ENCODE measurements around the gene OR2L2. TPM values are rescaled to one million over a fixed set of nuclear protein-coding genes. Genes with fewer than 3 reads are reported as not detected.
"Not testable (repeated sequence)": the region's sequence is repeated elsewhere in the genome, so short reads cannot be mapped to it uniquely, and the experiment has no call there.

Gene OR2L2
- polyA plus RNA-seq, 3 donors, result 0.05 TPM; not detected in 2

DNA sequence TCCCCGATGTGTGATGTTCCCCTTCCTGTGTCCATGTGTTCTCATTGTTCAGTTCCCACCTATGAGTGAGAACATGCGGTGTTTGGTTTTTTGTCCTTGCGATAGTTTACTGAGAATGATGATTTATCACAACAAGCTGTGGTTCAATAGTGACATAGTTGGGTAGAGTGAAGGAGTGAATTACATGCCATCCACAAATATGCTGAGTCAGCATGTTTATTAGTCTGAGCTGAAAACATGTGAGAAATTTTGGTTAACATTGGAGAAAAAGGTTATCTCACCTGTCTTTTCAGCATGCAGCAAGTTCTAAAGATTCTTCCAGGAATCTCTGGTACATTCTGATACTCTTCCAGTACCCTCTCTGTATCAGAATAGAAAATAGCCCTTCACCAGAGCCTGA lies 35.7 kb downstream of the OR2L2 start:
- no peak for DNase-seq

DNA sequence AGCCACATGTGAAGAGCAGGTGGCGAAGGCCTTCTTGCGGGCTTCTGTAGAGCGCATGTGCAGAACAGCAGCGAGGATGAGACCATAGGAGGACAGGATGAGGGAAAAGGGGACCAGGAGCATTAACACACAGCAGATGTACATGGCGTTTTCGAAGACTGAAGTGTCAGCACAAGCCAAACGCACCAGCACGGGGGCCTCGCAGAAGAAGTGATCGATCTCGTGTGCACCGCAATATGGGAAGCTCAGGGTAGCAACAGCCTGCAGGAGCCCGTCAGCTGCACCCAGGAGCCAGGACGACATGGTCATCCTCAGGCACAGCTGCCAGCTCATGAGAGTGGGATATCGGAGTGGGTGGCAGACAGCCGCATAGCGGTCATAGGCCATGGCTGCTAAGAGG lies 54.0 kb downstream of the OR2L2 start:
- H3K9me3 Mint-ChIP-seq, result not testable (repeated sequence)
- WGBS (ENCODE audit: insufficient coverage), result no CpG with 5 or more reads among the region's 17 CpGs

More for the DNA sequence above, 35.7 kb downstream of the OR2L2 start:
- Histone ChIP-seq H3K27me3 (ENCODE audit: control insufficient read depth in 2 of 2, insufficient read depth in 2 of 2, low read length in 2 of 2) (no peaks in the 10 kb centered on the region), H3K9ac (ENCODE audit: insufficient read depth, low read length, poor library complexity, severe bottlenecking) (no peak overlapping the region), H3K79me2 (ENCODE audit: insufficient read depth, low read length) (no peaks in the 10 kb centered on the region), H3K27ac (ENCODE audit: low read depth in 1 of 2, low read length in 2 of 2) (no peak overlapping the region), H3K4me3 (replicated peaks in 1 of 3; ENCODE audit: low read depth in 2 of 3, low read length in 3 of 3) (no peak overlapping the region), H4K20me1 (ENCODE audit: insufficient read depth, low read length) (no peaks in the 10 kb centered on the region), H3K36me3 (replicated peaks in 1 of 2; ENCODE audit: control insufficient read depth in 1 of 2, insufficient read depth in 2 of 2, low read length in 2 of 2) (no peaks in the 10 kb centered on the region), H3K4me1 (ENCODE audit: control insufficient read depth in 1 of 2, insufficient read depth in 2 of 2, low read length in 2 of 2) (no peaks in the 10 kb centered on the region), H3K9me3 (replicated peaks in 1 of 2; ENCODE audit: control insufficient read depth in 1 of 2, insufficient read depth in 1 of 2, low read length in 2 of 2) (no peaks in the 10 kb centered on the region), H2AFZ (ENCODE audit: insufficient read depth, low read depth, low read length, poor library complexity, severe bottlenecking) (no peak overlapping the region), H3K4me2 (replicated peaks; ENCODE audit: extremely low read depth, low read length, poor library complexity, severe bottlenecking) (no peak overlapping the region)
- no CpG with 5 or more reads among the region's 3 CpGs for WGBS (ENCODE audit: insufficient coverage)
- intact Hi-C loops (cut with micrococcal nuclease), result no loop called here
- Mint-ChIP-seq H3K36me3 (no peaks in the 10 kb centered on the region), H3K9me3 (peaks cover 4 to 18% (median 11%) of the 10 kb centered on the region in 7 donors), H3K27me3 (ENCODE audit: low read depth in 3 of 3) (peaks cover 0 to 2% (median 2%) of the 10 kb centered on the region in 3 donors), H3K4me3 (no peak overlapping the region), H3K27ac (no peak overlapping the region), H3K4me1 (no peaks in the 10 kb centered on the region)
- TF ChIP-seq, protein P1, sequence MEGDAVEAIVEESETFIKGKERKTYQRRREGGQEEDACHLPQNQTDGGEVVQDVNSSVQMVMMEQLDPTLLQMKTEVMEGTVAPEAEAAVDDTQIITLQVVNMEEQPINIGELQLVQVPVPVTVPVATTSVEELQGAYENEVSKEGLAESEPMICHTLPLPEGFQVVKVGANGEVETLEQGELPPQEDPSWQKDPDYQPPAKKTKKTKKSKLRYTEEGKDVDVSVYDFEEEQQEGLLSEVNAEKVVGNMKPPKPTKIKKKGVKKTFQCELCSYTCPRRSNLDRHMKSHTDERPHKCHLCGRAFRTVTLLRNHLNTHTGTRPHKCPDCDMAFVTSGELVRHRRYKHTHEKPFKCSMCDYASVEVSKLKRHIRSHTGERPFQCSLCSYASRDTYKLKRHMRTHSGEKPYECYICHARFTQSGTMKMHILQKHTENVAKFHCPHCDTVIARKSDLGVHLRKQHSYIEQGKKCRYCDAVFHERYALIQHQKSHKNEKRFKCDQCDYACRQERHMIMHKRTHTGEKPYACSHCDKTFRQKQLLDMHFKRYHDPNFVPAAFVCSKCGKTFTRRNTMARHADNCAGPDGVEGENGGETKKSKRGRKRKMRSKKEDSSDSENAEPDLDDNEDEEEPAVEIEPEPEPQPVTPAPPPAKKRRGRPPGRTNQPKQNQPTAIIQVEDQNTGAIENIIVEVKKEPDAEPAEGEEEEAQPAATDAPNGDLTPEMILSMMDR (IDR thresholded peaks at IDR 0.05), result no peak

More for the DNA sequence above, 54.0 kb downstream of the OR2L2 start:
- H3K9me3 ChIP-seq (replicated peaks in 1 of 2; ENCODE audit: control insufficient read depth in 1 of 2, insufficient read depth in 1 of 2, low read length in 2 of 2); DNase-seq; H3K36me3 Mint-ChIP-seq; H3K4me3 ChIP-seq (replicated peaks in 1 of 3; ENCODE audit: low read depth in 2 of 3, low read length in 3 of 3); H3K27me3 ChIP-seq (ENCODE audit: control insufficient read depth in 2 of 2, insufficient read depth in 2 of 2, low read length in 2 of 2); H3K9ac ChIP-seq (ENCODE audit: insufficient read depth, low read length, poor library complexity, severe bottlenecking); H3K4me1 ChIP-seq (ENCODE audit: control insufficient read depth in 1 of 2, insufficient read depth in 2 of 2, low read length in 2 of 2); H3K27ac Mint-ChIP-seq; H3K27ac ChIP-seq (ENCODE audit: low read depth in 1 of 2, low read length in 2 of 2); H3K4me1 Mint-ChIP-seq; H3K4me3 Mint-ChIP-seq; H3K79me2 ChIP-seq (ENCODE audit: insufficient read depth, low read length); H3K4me2 ChIP-seq (replicated peaks; ENCODE audit: extremely low read depth, low read length, poor library complexity, severe bottlenecking); intact Hi-C loops (cut with micrococcal nuclease); H3K27me3 Mint-ChIP-seq (ENCODE audit: low read depth in 3 of 3); H4K20me1 ChIP-seq (ENCODE audit: insufficient read depth, low read length); H3K36me3 ChIP-seq (replicated peaks in 1 of 2; ENCODE audit: control insufficient read depth in 1 of 2, insufficient read depth in 2 of 2, low read length in 2 of 2); H2AFZ ChIP-seq (ENCODE audit: insufficient read depth, low read depth, low read length, poor library complexity, severe bottlenecking): not testable (repeated sequence)

Small RNA genes within 50 kb of the gene (small RNA-seq; reads per million reads assigned to genes)
- not detected for gene RF00019 (ENCODE audit: insufficient read length, low read depth)

Other genes with a start within 250 kb of the OR2L2 start
- not detected for gene OR14A16, start 206.0 kb upstream of the OR2L2 start, polyA plus RNA-seq
- gene OR11L1, start 188.2 kb upstream of the OR2L2 start, polyA plus RNA-seq, result not detected
- gene TRIM58, start 172.9 kb upstream of the OR2L2 start, polyA plus RNA-seq, result under 1 TPM; 0.43 to 0.83 (median 0.68) TPM
- under 1 TPM in 2 of 3 donors, not detected in 1; 0.09 to 0.31 TPM for gene OR2W3, start 134.5 kb upstream of the OR2L2 start, polyA plus RNA-seq
- not detected for gene OR2T8, start 109.8 kb upstream of the OR2L2 start, polyA plus RNA-seq
- not detected for gene OR2AJ1, start 105.2 kb upstream of the OR2L2 start, polyA plus RNA-seq
- gene OR2L8, start 81.2 kb upstream of the OR2L2 start, polyA plus RNA-seq, result not detected
- gene OR2AK2, start 64.8 kb upstream of the OR2L2 start, polyA plus RNA-seq, result not detected
- gene OR2L5, start 16.4 kb upstream of the OR2L2 start, polyA plus RNA-seq, result not detected
- not detected for gene OR2L3, start 16.8 kb downstream of the OR2L2 start, polyA plus RNA-seq
- gene OR2L13, start 65.1 kb downstream of the OR2L2 start, polyA plus RNA-seq, result not detected
- not detected for gene OR2M5, start 115.1 kb downstream of the OR2L2 start, polyA plus RNA-seq
- gene OR2M2, start 144.8 kb downstream of the OR2L2 start, polyA plus RNA-seq, result not detected
- gene OR2M3, start 167.2 kb downstream of the OR2L2 start, polyA plus RNA-seq, result not detected
- not detected for gene OR2M4, start 201.3 kb downstream of the OR2L2 start, polyA plus RNA-seq
- gene OR2T33, start 247.9 kb downstream of the OR2L2 start, polyA plus RNA-seq, result not detected

Measured in CD14-positive monocyte (primary cell).